GM10266 (cell line): ENCODE data around the gene TMEM163.

ENCODE experiments used
- DNase-seq: peaks from one replicate; pipeline ENCODE4 v3.0.0; 2012; ENCODE audit errors: extremely low spot score
- TF ChIP-seq, protein P1 (sequence below): IDR thresholded peaks from 2 replicates; pipeline ENCODE4 v1.5.1; 2012; ENCODE audit warnings: mild to moderate bottlenecking, low read depth; ENCODE audit not compliant: control insufficient read depth, insufficient read depth; ENCODE audit errors: missing control alignments

The TMEM163 gene

GRCh38 chr2:134426721-134427120 is 292.1 kb downstream of the TMEM163 start:
- no peak for DNase-seq
- TF ChIP-seq, protein P1, sequence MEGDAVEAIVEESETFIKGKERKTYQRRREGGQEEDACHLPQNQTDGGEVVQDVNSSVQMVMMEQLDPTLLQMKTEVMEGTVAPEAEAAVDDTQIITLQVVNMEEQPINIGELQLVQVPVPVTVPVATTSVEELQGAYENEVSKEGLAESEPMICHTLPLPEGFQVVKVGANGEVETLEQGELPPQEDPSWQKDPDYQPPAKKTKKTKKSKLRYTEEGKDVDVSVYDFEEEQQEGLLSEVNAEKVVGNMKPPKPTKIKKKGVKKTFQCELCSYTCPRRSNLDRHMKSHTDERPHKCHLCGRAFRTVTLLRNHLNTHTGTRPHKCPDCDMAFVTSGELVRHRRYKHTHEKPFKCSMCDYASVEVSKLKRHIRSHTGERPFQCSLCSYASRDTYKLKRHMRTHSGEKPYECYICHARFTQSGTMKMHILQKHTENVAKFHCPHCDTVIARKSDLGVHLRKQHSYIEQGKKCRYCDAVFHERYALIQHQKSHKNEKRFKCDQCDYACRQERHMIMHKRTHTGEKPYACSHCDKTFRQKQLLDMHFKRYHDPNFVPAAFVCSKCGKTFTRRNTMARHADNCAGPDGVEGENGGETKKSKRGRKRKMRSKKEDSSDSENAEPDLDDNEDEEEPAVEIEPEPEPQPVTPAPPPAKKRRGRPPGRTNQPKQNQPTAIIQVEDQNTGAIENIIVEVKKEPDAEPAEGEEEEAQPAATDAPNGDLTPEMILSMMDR = no peak

- no peak for DNase-seq
- TF ChIP-seq, protein P1 = no peak
Measured at GRCh38 chr2:134425724-134426496, 292.9 kb downstream of the TMEM163 start.

GRCh38 chr2:134421556-134422328 is 297.1 kb downstream of the TMEM163 start:
- TF ChIP-seq, protein P1 = no peak

DNA sequence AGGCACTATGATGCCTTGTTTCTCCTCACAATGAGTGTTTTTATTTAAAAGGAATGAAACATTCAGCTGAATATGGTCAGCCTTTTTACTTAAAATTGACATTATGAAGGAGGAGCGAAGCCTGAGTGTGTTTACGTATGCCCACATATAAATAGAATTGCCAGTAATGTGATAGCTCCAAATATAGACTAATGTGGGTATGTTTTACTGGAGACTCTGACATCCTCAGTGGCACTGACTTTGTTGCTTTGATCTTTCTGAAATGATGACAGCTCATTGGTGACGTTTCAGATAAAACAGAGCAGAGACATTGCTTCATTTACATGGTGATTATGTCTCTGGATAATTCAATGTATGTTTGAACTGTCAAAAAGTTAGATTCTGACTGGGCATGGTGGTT is 297.9 kb downstream of the TMEM163 start:
- TF ChIP-seq, protein P1 = no peak
- DNase-seq = no peak

More at GRCh38 chr2:134421556-134422328, 297.1 kb downstream of the TMEM163 start:
- no peak for DNase-seq

GRCh38 chr2:134420259-134420658 is 298.5 kb downstream of the TMEM163 start:
- DNase-seq = no peak
- TF ChIP-seq, protein P1 = no peak

- TF ChIP-seq, protein P1 = no peak
- no peak for DNase-seq
Measured at GRCh38 chr2:134417968-134418582, 300.7 kb downstream of the TMEM163 start.
